Measurements from ENCODE around the gene STON1. TPM values are rescaled to one million over a fixed set of nuclear protein-coding genes. Genes with fewer than 3 reads are reported as not detected.

STON1 gene, protein sequence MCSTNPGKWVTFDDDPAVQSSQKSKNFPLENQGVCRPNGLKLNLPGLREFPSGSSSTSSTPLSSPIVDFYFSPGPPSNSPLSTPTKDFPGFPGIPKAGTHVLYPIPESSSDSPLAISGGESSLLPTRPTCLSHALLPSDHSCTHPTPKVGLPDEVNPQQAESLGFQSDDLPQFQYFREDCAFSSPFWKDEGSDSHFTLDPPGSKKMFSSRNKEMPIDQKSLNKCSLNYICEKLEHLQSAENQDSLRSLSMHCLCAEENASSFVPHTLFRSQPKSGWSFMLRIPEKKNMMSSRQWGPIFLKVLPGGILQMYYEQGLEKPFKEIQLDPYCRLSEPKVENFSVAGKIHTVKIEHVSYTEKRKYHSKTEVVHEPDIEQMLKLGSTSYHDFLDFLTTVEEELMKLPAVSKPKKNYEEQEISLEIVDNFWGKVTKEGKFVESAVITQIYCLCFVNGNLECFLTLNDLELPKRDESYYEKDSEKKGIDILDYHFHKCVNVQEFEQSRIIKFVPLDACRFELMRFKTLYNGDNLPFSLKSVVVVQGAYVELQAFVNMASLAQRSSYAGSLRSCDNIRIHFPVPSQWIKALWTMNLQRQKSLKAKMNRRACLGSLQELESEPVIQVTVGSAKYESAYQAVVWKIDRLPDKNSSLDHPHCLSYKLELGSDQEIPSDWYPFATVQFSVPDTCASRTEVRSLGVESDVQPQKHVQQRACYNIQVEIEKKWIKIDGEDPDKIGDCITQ
- 10 to 100 TPM in 2 of 3 donors, 1 to 10 TPM in 1; 2.2 to 58.1 (median 24.4) TPM for polyA plus RNA-seq

DNA sequence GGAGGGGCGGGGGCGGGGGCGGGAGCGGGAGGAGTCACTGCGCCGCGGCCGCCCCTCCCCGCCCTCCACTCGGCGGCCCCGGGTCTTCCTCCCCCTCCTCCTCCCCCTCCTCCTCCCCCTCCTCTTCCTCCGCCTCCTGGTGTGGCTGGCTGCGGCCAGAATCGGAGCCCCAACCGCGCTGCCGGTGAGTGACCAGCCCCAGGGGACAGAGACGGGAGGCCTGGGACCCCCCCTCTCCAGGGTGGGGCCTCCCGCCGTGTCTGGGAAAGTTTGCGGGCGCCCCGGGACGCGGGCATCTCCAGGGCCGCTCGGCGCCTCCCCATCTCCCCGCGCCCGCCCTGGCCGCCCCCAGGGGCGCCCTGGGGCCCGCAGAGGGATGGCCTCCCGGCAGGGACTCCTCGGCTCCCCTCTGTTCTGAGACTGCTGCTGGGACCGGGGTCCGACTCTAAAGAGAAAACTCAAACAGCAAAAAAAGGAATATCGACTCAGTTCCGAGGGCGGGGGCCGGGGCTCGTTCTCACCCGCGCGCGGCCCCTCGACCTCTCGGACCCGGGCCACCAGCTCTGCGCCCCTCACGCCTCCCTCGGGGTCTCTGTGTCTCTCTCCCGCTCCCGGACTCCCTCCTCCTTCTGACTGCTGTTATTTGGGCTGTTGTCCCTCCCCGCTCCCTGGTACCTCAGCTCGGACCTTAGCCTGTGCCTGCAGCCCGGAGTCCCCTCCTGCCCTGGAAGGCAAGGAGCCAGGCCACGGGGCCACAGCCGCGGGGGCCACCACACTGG is at the start of gene STON1:
STON1 (plus strand) TSS at position 122 of the 779 bp plus-strand sequence. CDS start 50,480 bp downstream, outside the sequence.
- WGBS, 3 donors = 0 to 1% (median 1%) methylated on average over 32 to 60 of the region's 62 CpGs

GRCh38 chr2:48480526-48480925 is 49.4 kb upstream of the STON1 start:
- H3K27ac ChIP-seq (ENCODE audit: low read depth, low read length) = no peak overlapping the region
- 12 to 62% (median 56%) methylated on average over 3 of the region's 3 CpGs for WGBS, 3 donors

More for the DNA sequence above, at the start of gene STON1:
- H3K27ac ChIP-seq (ENCODE audit: low read depth, low read length) = peak within 1 kb of the TSS; percentile 26

GRCh38 chr2:48482313-48482712 is 47.6 kb upstream of the STON1 start:
- no peak overlapping the region for H3K27ac ChIP-seq (ENCODE audit: low read depth, low read length)

DNA sequence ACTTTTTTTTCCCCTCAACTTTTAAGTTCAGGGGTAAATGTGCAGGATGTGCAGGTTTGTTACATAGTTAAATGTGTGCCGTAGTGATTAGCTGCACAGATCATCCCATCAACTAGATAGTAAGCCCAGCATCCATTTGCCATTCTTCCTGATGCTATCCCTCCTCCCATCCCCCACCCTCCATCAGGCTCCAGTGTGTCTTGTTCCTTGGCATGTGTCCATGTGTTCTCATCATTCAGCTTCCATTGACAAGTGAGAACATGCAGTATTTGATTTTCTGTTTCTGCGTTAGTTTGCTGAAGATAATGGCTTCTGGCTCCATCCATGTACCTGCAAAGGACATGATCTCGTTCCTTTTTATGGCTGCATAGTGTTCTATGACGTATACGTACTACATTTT is 47.2 kb upstream of the STON1 start:
- 58 to 74% (median 73%) methylated on average over 5 of the region's 5 CpGs for WGBS, 3 donors
- no peak overlapping the region for H3K27ac ChIP-seq (ENCODE audit: low read depth, low read length)

More at GRCh38 chr2:48482313-48482712, 47.6 kb upstream of the STON1 start:
- WGBS, 3 donors = 64 to 73% (median 67%) methylated on average over 1 of the region's 1 CpG

- no peak overlapping the region for H3K27ac ChIP-seq (ENCODE audit: low read depth, low read length)
Measured at GRCh38 chr2:48483506-48483905, 46.4 kb upstream of the STON1 start.

GRCh38 chr2:48483916-48484315 is 46.0 kb upstream of the STON1 start:
- H3K27ac ChIP-seq (ENCODE audit: low read depth, low read length) = no peak overlapping the region
- 66 to 83% (median 75%) methylated on average over 6 of the region's 6 CpGs for WGBS, 3 donors

More at GRCh38 chr2:48483506-48483905, 46.4 kb upstream of the STON1 start:
- WGBS, 3 donors = 82 to 86% (median 85%) methylated on average over 4 of the region's 4 CpGs

DNA sequence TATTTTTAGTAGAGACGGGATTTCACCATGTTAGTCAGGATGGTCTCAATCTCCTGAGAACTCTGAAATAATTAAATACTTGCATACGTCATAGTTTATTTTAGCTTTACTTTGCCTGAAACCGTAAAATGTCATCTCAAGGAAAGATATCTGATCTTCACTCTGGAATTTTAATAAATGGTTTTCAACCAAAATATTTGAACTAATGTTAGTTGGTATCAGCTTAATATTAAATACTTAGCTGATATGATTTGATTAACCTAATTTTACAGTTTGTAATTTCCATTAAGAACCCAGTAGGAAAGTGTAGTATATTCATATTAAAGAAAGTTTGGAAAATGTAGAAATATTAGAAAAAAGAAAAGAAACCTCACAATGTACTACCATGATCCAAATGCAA is 41.4 kb upstream of the STON1 start:
- H3K27ac ChIP-seq (ENCODE audit: low read depth, low read length) = no peak overlapping the region
- WGBS, 3 donors = 97 to 98% (median 97%) methylated on average over 3 of the region's 3 CpGs

- WGBS, 3 donors = 71 to 76% (median 71%) methylated on average over 2 of the region's 2 CpGs
- H3K27ac ChIP-seq (ENCODE audit: low read depth, low read length) = no peak overlapping the region
Measured at GRCh38 chr2:48496849-48497248, 33.1 kb upstream of the STON1 start.

- no peak overlapping the region for H3K27ac ChIP-seq (ENCODE audit: low read depth, low read length)
- WGBS, 3 donors = 82 to 93% (median 86%) methylated on average over 4 of the region's 4 CpGs
Measured at GRCh38 chr2:48504647-48505327, 25.2 kb upstream of the STON1 start.

DNA sequence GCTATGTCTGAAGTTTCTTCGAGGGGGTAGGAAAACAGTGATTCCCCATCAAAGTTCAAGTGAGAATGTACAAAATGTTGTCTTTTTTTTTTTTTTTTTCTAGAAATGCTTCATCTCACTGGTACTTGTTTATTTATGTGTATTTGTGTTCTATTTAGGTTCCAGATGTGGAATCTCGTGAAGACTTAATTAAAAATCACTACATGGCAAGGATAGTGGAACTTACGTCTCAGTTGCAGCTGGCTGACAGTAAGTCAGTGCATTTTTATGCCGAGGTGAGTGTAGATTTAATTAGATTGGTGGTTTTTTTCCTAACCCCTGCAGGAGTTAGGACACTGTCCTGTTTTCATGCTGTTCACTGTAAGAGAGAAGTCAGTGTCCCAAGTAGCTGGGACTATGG is 22.8 kb upstream of the STON1 start:
- 90 to 95% (median 94%) methylated on average over 4 of the region's 4 CpGs for WGBS, 3 donors
- no peak overlapping the region for H3K27ac ChIP-seq (ENCODE audit: low read depth, low read length)

DNA sequence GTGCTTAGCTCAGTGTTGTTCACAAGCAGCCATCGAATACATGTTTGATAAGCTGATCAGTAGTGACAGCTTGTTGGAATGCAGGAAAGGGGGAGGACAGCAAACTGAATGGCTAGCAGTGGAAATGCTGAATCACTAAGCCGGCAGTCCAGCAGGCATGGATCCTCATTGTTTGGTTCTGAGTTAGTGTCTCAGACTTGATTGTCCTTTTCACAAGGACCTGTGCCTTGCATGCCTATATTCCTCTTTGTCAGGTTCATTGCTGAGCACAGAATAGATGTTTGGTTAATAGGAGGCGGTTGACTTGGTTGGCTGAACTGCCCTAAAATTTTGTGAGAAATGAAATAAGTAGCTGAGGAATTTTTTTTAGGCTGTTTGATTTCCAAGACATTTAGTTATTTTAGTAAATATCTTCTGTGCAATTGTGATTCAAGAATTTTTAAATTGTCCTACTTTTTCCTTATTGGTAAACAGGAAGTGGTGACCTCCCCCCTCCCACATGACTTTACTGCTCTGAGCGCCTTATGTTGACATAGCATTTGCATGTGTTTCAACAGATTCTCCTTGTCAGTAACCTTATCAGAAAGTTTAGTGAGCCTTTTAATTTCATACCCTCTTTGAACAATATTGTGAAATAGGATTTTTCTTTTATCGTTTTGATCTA is 21.4 kb upstream of the STON1 start:
- H3K27ac ChIP-seq (ENCODE audit: low read depth, low read length) = no peak overlapping the region
- 37 to 47% (median 42%) methylated on average over 5 of the region's 5 CpGs for WGBS, 3 donors

GRCh38 chr2:48510329-48510728 is 19.6 kb upstream of the STON1 start:
- H3K27ac ChIP-seq (ENCODE audit: low read depth, low read length) = no peak overlapping the region
- 49 to 79% (median 56%) methylated on average over 3 of the region's 3 CpGs for WGBS, 3 donors

- H3K27ac ChIP-seq (ENCODE audit: low read depth, low read length) = no peak overlapping the region
- 67 to 89% (median 77%) methylated on average over 3 of the region's 3 CpGs for WGBS, 3 donors
Measured at GRCh38 chr2:48511849-48512470, 18.0 kb upstream of the STON1 start.

DNA sequence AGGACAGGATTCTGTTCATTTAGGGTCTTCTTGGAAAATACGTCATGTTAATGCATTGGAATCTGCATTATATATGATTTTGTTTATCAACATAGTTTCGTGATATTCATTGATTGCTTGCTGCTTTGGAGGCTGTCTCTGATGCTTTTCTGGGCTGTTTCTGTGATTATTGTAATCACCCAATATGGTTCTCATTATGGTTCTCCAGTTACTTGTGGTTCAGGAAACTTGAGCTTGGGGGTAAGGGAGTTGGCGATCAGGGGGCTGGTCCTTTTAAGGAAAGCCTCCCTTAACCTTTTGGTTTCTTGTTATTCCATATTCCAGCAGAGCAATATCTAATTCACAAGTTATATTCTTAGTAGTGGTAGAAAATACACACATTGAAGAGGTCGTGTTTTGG is 17.4 kb upstream of the STON1 start:
- H3K27ac ChIP-seq (ENCODE audit: low read depth, low read length) = no peak overlapping the region
- 93 to 94% (median 94%) methylated on average over 4 of the region's 4 CpGs for WGBS, 3 donors

DNA sequence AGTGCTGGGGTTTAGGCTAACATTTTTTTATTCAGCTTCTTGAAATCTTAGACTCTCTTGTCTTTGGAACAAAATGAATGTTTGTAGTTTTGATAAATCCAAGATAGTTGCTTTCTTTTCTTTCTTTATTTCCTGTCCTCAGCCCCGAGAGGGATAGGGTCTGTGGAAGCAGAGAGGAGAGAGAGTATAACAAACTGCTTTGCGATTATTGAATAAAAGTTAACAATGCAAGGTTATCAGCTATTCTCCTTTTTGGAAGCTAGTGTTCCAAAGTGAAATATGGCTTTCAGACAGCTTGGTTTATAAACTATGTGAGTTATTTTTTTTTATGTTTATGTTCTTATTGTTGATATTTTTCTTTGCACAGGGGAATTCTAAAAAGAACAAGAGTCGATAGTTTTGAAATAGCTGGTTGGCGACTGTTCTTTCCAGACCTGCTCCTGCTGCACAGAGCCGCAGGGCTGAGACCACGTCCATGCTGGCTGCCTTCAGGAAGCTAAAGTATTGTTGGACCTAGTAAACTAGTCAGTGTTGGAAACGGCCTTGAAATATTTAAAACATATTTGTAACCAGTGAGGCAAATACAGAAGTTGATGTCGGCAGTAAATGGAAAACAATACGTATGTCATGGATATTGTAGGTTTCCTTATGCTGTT is 15.5 kb upstream of the STON1 start:
- no peak overlapping the region for H3K27ac ChIP-seq (ENCODE audit: low read depth, low read length)
- WGBS, 3 donors = 64 to 78% (median 68%) methylated on average over 9 of the region's 9 CpGs

DNA sequence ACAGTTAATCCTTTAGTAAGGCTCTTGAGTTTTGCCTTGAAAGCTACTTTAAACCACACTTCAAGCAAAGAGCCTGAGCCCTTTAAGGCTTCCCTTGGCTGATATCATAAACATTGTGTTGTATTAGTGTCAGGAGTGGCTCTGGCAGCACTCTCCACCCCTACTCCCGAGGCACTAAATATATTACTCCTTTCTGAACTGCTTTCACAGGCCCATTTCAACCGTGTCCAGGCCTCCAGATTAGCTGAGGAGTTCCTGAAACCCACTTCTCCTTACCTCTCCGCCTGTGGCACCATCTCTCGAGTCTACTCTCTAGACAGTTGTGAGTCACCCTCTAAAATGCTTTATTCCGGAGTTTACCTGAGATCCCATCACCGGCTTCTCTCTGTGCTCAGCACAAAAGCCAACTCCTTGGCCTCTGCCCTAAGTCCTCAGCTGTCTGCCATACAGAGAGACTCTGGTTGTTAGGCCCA is 14.4 kb upstream of the STON1 start:
- WGBS, 3 donors = 74 to 83% (median 81%) methylated on average over 6 of the region's 6 CpGs
- H3K27ac ChIP-seq (ENCODE audit: low read depth, low read length) = peak overlapping the region; percentile 74

DNA sequence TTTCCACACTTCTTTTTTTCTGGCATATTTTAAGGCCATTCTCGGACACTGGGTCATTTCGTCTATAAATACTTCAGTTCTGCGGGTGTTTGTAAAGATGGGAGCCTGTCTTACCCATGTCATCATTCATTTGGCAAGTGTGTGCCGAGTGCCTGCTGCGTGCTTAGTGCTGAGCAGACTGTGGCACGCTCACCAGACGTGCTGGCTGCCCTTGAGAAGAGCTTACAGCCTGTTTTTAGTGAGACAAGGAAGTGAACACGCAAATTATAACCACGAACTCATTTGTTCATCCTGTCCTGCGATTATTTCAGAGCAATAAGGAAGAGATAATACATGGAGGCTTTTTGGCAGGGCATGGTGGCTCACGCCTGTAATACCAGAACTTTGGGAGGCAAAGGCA is 10.4 kb upstream of the STON1 start:
- H3K27ac ChIP-seq (ENCODE audit: low read depth, low read length) = no peak overlapping the region

More for the DNA sequence above, 10.4 kb upstream of the STON1 start:
- WGBS, 3 donors = 76 to 90% (median 79%) methylated on average over 11 of the region's 11 CpGs

All from adipose tissue (tissue), 3 donors.